Left colon (tissue), 2 donors: ENCODE data around the gene TGFBR3L. TPM values are rescaled to one million over a fixed set of nuclear protein-coding genes. Genes with fewer than 3 reads are reported as not detected.

Experiments used
- ATAC-seq: fragments of 200-7000 bp; cut with Tn5 transposase; one replicate; pipeline ENCODE4 v1.9.1; 2020; ENCODE audit warnings: mild to moderate bottlenecking, moderate library complexity
- DNase-seq, 2 donors: peaks; one replicate each; pipeline ENCODE4 v3.0.0-alpha.2; 2020
- intact Hi-C, 2 donors: fragments of 100-400 bp; cut with DNase I in 1 of 2; cut with micrococcal nuclease in 1 of 2; formaldehyde crosslinking; loops; one replicate each; pipeline versions ENCODE4 v1.11.2 to v1.14.0; 2022; cut with DNase I, micrococcal nuclease
- total RNA-seq, 2 donors: library from RNA; stranded (reverse); fragmentation: NEBNext Ultra II Directional; extraction: Animal tissue kit (Norgen Biotek cat#: 25700); gene quantifications; one replicate each; pipeline ENCODE4 v1.2.1, GENCODE V29; 2021
- donor health status: DM: no; HTN: no; CAD: no.
- donor health status: DM: yes; HTN: yes; CAD: no.

TGFBR3L gene
- total RNA-seq, 2 donors from 2014 or later = 0.53 TPM; not detected in 1

GRCh38 chr19:7965921-7966665 is 51.5 kb downstream of the TGFBR3L start:
- DNase-seq (no peak), ATAC-seq (no peak)
- intact Hi-C loops = no loop called here

DNA sequence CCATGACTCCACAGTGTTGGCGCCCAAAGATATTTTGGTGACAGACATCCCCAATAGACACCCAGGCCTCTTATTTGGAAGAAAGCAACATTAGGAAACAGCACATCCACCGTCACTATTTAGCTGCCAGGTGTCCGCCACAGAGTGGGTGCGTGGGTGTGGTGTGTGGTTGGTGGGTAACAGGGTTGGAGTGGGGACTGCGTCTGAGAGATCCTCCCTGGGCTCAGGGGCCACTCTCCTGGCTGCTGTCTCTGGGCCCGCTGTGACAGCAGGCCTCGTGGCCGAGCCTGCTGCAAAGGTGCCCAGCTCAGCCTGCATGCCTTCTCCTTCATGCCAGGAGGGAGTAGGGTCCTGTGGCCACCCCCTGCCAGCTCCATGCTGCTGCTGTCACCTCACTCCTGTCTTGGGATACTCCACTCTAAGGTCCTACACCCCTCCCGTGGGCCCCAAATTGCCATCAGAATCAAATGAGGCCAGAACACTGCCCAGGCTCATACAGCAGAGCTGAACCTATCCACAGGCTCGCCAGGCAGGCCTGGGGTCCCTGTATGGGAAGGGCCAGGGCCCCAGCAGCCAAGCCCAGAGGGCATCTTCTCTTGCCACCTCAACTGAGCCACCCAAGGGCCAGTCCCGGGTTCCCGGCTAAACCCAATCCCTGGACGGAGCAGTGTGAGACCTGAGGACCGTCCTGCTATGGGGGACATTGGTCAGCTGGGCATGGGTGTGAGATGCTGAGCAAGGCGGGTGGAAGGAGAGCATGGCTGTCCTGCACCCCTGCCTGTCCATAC is 53.6 kb downstream of the TGFBR3L start:
- ATAC-seq (no peak), DNase-seq (no peak)
- intact Hi-C loops = no loop called here

Other genes starting within 250 kb of the TGFBR3L start
- not detected for gene RETN, start 245.8 kb upstream of the TGFBR3L start, total RNA-seq
- not detected for gene MCEMP1, start 237.7 kb upstream of the TGFBR3L start, total RNA-seq
- gene TRAPPC5, start 234.0 kb upstream of the TGFBR3L start, total RNA-seq = 100 to 1,000 TPM; 107 to 108 TPM
- gene FCER2, start 212.7 kb upstream of the TGFBR3L start, total RNA-seq = under 1 TPM; 0.27 to 0.64 TPM
- 1 to 10 TPM in 1 of 2 donors, not detected in 1; 1.3 TPM for gene CLEC4G, start 182.7 kb upstream of the TGFBR3L start, total RNA-seq
- gene CD209, start 167.3 kb upstream of the TGFBR3L start, total RNA-seq = 10 to 100 TPM in 1 of 2 donors, 1 to 10 TPM in 1; 2.6 to 12.1 TPM
- gene CLEC4M, start 151.6 kb upstream of the TGFBR3L start, total RNA-seq = not detected
- gene EVI5L, start 84.6 kb upstream of the TGFBR3L start, total RNA-seq = 10 to 100 TPM; 10.5 to 13.1 TPM
- under 1 TPM; 0.22 to 0.46 TPM for gene PRR36, start 40.4 kb upstream of the TGFBR3L start, total RNA-seq
- gene LRRC8E, start 26.3 kb upstream of the TGFBR3L start, total RNA-seq = 1 to 10 TPM; 2.7 to 3.1 TPM
- gene MAP2K7, start 11.0 kb upstream of the TGFBR3L start, total RNA-seq = 10 to 100 TPM; 27.0 to 29.2 TPM
- gene SNAPC2, start 5.5 kb downstream of the TGFBR3L start, total RNA-seq = 10 to 100 TPM; 10.6 to 17.7 TPM
- 1 to 10 TPM in 1 of 2 donors, under 1 TPM in 1; 0.61 to 5.1 TPM for gene CTXN1, start 11.3 kb downstream of the TGFBR3L start, total RNA-seq
- 10 to 100 TPM; 54.1 to 69.1 TPM for gene TIMM44, start 28.8 kb downstream of the TGFBR3L start, total RNA-seq
- 10 to 100 TPM; 49.2 to 61.4 TPM for gene ELAVL1, start 90.8 kb downstream of the TGFBR3L start, total RNA-seq
- gene CCL25, start 137.9 kb downstream of the TGFBR3L start, total RNA-seq = not detected
- not detected for gene FBN3, start 234.8 kb downstream of the TGFBR3L start, total RNA-seq